GM21515 (cell line): ENCODE results near the gene BCAT1.
A peak's percentile ranks its signal among the peaks of the same experiment; 100 is the strongest.
"Not testable (repeated sequence)": the region's sequence is repeated elsewhere in the genome, so short reads cannot be mapped to it uniquely, and the experiment has no call there.

Experiments used
- ATAC-seq: cut with Tn5 transposase; IDR thresholded peaks from one replicate; pipeline ENCODE4 v1.9.1; 2021; ENCODE audit not compliant: unreplicated experiment

Gene BCAT1

GRCh38 chr12:24928533-24929306, 20.2 kb downstream of the BCAT1 start:
- not testable (repeated sequence) for ATAC-seq

- ATAC-seq: no peak
Measured at GRCh38 chr12:24928131-24928530, 20.8 kb downstream of the BCAT1 start.

- ATAC-seq: not testable (repeated sequence)
Measured at GRCh38 chr12:24926080-24926479, 22.8 kb downstream of the BCAT1 start.

GRCh38 chr12:24922090-24922489, 26.8 kb downstream of the BCAT1 start:
- ATAC-seq: no peak

- no peak for ATAC-seq
Measured at GRCh38 chr12:24921251-24922038, 27.5 kb downstream of the BCAT1 start.

GRCh38 chr12:24920141-24920540, 28.8 kb downstream of the BCAT1 start:
- ATAC-seq: no peak

GRCh38 chr12:24919346-24920001, 29.4 kb downstream of the BCAT1 start:
- ATAC-seq: no peak

GRCh38 chr12:24918596-24918995, 30.3 kb downstream of the BCAT1 start:
- ATAC-seq: no peak

GRCh38 chr12:24915501-24915900, 33.4 kb downstream of the BCAT1 start:
- no peak for ATAC-seq

GRCh38 chr12:24913953-24914352, 34.9 kb downstream of the BCAT1 start:
- no peak for ATAC-seq

GRCh38 chr12:24913130-24913529, 35.8 kb downstream of the BCAT1 start:
- ATAC-seq: no peak

- no peak for ATAC-seq
Measured at GRCh38 chr12:24911271-24911791, 37.6 kb downstream of the BCAT1 start.

- not testable (repeated sequence) for ATAC-seq
Measured at GRCh38 chr12:24910192-24910591, 38.7 kb downstream of the BCAT1 start.

GRCh38 chr12:24909667-24910066, 39.2 kb downstream of the BCAT1 start:
- ATAC-seq: no peak

- no peak for ATAC-seq
Measured at GRCh38 chr12:24907464-24907863, 41.4 kb downstream of the BCAT1 start.

- ATAC-seq: no peak
Measured at GRCh38 chr12:24906141-24906540, 42.8 kb downstream of the BCAT1 start.

- ATAC-seq: no peak
Measured at GRCh38 chr12:24905431-24905830, 43.5 kb downstream of the BCAT1 start.

GRCh38 chr12:24904871-24905270, 44.0 kb downstream of the BCAT1 start:
- no peak for ATAC-seq

GRCh38 chr12:24903329-24904088, 45.4 kb downstream of the BCAT1 start:
- no peak for ATAC-seq

- peak; percentile 47 for ATAC-seq
Measured at GRCh38 chr12:24902511-24903328, 46.2 kb downstream of the BCAT1 start.
